IgD-negative memory B cell (primary cell): ENCODE measurements around the gene RAP2A. TPM values are rescaled to one million over a fixed set of nuclear protein-coding genes. Genes with fewer than 3 reads are reported as not detected.

ENCODE experiments used
- H3K27ac Mint-ChIP-seq, 3 donors: one replicate each; pipeline ENCODE4 v1.8.0; 2020 to 2022; ENCODE audit warnings: mild to moderate bottlenecking in 3 of 3, mixed read lengths in 3 of 3, moderate library complexity in 1 of 3
- H3K27me3 Mint-ChIP-seq: one replicate; pipeline ENCODE4 v1.8.0; 2021; ENCODE audit warnings: mixed read lengths
- H3K36me3 Mint-ChIP-seq: one replicate; pipeline ENCODE4 v1.8.0; 2020; ENCODE audit warnings: mild to moderate bottlenecking, mixed read lengths
- H3K4me1 Mint-ChIP-seq, 3 donors: one replicate each; pipeline ENCODE4 v1.8.0; 2020 to 2022; ENCODE audit warnings: mixed read lengths in 3 of 3, mild to moderate bottlenecking in 1 of 3
- H3K4me3 Mint-ChIP-seq, 4 donors: one replicate each; pipeline ENCODE4 v1.8.0; 2020 to 2022; ENCODE audit warnings: mild to moderate bottlenecking in 4 of 4, mixed read lengths in 4 of 4, moderate library complexity in 3 of 4
- H3K9me3 Mint-ChIP-seq, 3 donors: one replicate each; pipeline ENCODE4 v1.8.0; 2020 to 2021; ENCODE audit warnings: mixed read lengths in 3 of 3, mild to moderate bottlenecking in 1 of 3
- polyA plus RNA-seq: library from polyadenylated mRNA; unstranded; fragments of 300-500 nt; fragmentation: Illumina TruSeq; gene quantifications from one replicate; pipeline ENCODE4 v1.2.3, GENCODE V29; 2021

Gene RAP2A
- polyA plus RNA-seq = 1.7 TPM

GRCh38 chr13:97433727-97434396 is at the start of gene RAP2A:
Gene RAP2A, plus strand, starts transcription at chr13:97434169. Its CDS starts 302 bp downstream, at chr13:97434471.
- peaks cover 10 to 28% (median 11%) of the 10 kb centered on the region in 3 donors for H3K4me1 Mint-ChIP-seq
- peak within 1 kb of the TSS; percentile 95 to 100 (median 98) for H3K4me3 Mint-ChIP-seq
- no peaks in the 10 kb centered on the region for H3K36me3 Mint-ChIP-seq
- H3K27ac Mint-ChIP-seq = peak within 1 kb of the TSS; percentile 92 to 100 (median 99)
- H3K27me3 Mint-ChIP-seq = no peaks in the 10 kb centered on the region
- no peaks in the 10 kb centered on the region for H3K9me3 Mint-ChIP-seq

DNA sequence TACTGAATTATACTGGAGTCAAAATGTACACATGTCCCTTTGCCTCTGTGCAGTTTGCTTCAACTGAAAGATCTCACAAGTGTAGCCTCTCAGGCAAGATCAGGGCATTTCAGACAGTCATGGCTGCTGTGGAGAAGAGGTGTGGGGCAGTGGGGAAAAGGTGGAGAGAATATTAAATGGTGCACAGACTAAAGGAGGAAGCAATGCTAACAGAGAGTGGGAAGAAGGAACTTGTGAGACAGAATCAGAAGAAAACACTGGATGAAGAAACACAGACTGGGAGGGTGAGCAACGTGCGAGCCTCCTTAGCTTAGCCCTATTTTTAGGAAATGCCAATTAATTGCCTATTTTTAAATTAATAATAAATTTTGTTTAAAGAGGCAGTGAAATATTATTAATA is 49.6 kb upstream of the RAP2A start:
- Mint-ChIP-seq H3K27me3 (no peaks in the 10 kb centered on the region), H3K36me3 (peaks cover 15% of the 10 kb centered on the region), H3K4me1 (peaks cover 7 to 23% (median 18%) of the 10 kb centered on the region in 3 donors), H3K9me3 (peaks cover 0 to 2% (median 0%) of the 10 kb centered on the region in 3 donors), H3K27ac (no peak overlapping the region), H3K4me3 (no peak overlapping the region)

DNA sequence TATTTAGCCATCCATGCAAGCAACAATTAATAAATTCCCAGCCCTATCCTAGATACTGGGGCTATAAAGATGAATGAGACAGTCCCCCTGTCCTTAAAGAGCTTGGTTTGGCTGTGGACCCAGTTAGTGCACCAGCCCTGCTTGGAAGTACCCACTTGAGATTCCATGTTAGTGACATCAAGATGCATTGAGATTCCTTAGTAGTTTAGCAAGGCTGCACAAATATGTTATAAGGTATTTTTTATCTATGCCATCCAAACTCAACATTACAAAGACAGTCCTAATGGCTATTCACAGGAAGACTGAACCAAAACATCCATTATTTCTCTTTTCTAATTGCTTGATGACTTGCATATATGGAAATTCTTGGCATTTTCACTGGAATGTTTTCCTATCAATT is 48.8 kb upstream of the RAP2A start:
- Mint-ChIP-seq H3K36me3 (peaks cover 14% of the 10 kb centered on the region), H3K4me1 (peaks cover 7 to 23% (median 18%) of the 10 kb centered on the region in 3 donors), H3K27me3 (no peaks in the 10 kb centered on the region), H3K4me3 (no peak overlapping the region), H3K9me3 (peaks cover 0 to 2% (median 0%) of the 10 kb centered on the region in 3 donors), H3K27ac (no peak overlapping the region)

- H3K36me3 Mint-ChIP-seq = peaks cover 14% of the 10 kb centered on the region
- H3K27ac Mint-ChIP-seq = no peak overlapping the region
- no peaks in the 10 kb centered on the region for H3K27me3 Mint-ChIP-seq
- no peak overlapping the region for H3K4me3 Mint-ChIP-seq
- H3K9me3 Mint-ChIP-seq = peaks cover 0 to 2% (median 0%) of the 10 kb centered on the region in 3 donors
- H3K4me1 Mint-ChIP-seq = peaks cover 7 to 23% (median 18%) of the 10 kb centered on the region in 3 donors
These were observed 48.1 kb upstream of the RAP2A start for GRCh38 chr13:97385854-97386253.

DNA sequence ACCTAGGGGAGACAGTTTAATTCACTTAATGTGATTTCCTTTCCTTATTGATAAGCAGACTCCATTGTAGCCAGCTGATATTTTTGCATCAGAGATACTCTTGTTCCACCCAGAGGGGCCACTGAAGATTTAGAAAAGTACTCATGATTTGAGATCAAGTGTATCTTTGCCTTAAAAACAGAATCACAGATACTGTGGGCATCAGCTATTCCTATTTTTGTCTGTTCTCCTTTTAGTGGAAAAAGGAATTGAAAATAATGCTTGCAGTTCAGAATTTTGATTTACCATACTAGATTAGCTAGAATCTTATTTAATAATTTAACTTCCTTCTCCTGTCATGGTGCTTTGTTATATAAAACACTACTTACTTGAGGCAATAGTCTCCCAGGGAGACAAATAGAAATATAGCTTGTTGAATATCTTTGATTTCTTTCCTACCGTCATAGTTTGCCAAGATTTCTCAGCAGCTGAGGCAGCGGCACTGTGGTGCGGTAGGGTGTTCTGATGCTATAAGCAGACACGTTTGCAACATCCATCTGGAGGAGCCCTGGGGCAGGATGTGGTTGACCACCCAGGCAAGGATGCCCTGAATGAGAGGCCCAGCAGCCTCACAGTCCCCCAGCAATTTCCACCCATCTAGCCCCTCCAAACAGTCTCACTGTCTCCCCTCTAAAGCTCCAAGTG is 47.0 kb upstream of the RAP2A start:
- peaks cover 7 to 23% (median 18%) of the 10 kb centered on the region in 3 donors for H3K4me1 Mint-ChIP-seq
- H3K9me3 Mint-ChIP-seq = peaks cover 0 to 2% (median 0%) of the 10 kb centered on the region in 3 donors
- H3K27ac Mint-ChIP-seq = no peak overlapping the region
- no peaks in the 10 kb centered on the region for H3K27me3 Mint-ChIP-seq
- peak overlapping the region in 1 of 4 donors; percentile 59 for H3K4me3 Mint-ChIP-seq
- peaks cover 10% of the 10 kb centered on the region for H3K36me3 Mint-ChIP-seq

DNA sequence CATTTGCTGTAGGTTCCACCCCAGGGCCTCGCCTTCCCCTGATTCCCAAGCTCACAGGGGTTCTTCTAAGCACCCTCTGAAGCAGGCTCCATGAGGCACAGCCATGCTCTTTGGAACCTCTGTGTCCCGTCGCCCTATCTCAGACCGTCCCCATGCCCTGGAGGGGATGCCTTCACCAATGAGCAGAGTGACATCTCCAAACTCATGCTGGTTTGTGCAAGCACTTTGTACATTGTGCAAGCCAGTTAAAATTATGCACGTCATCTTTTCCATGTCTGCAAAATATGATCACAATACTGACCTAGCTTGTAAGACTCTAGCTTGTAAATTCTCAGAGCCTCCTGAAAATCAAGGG is 46.5 kb upstream of the RAP2A start:
- Mint-ChIP-seq H3K4me3 (peak overlapping the region in 1 of 4 donors; percentile 59), H3K4me1 (peaks cover 7 to 23% (median 18%) of the 10 kb centered on the region in 3 donors)

GRCh38 chr13:97387890-97388289 is 46.1 kb upstream of the RAP2A start:
- Mint-ChIP-seq H3K9me3 (peaks cover 0 to 2% (median 0%) of the 10 kb centered on the region in 3 donors), H3K36me3 (peaks cover 7% of the 10 kb centered on the region), H3K4me1 (peaks cover 7 to 22% (median 18%) of the 10 kb centered on the region in 3 donors), H3K27ac (no peak overlapping the region), H3K4me3 (no peak overlapping the region), H3K27me3 (no peaks in the 10 kb centered on the region)

More for the DNA sequence above, 46.5 kb upstream of the RAP2A start:
- no peaks in the 10 kb centered on the region for H3K27me3 Mint-ChIP-seq
- no peak overlapping the region for H3K27ac Mint-ChIP-seq
- H3K9me3 Mint-ChIP-seq = peaks cover 0 to 2% (median 0%) of the 10 kb centered on the region in 3 donors
- peaks cover 10% of the 10 kb centered on the region for H3K36me3 Mint-ChIP-seq

DNA sequence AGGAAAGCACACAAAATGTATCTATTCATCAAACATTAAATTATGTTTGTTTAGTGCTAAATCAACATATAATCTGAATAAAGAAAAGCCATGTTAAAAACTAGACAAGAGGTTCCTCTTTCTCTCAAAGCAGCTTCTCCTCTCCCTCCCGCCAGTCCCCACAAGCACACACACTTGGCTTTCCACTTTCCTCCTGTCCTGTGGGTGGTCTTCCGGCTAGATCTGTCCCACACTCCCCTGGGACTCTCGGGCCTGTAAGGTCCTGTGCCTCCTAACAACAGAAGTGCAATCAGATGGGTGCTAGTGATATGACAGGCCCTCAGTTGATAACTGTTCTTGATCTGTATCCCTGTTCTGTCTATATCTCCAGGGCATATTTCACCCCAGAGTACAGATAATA is 45.6 kb upstream of the RAP2A start:
- no peaks in the 10 kb centered on the region for H3K27me3 Mint-ChIP-seq
- peaks cover 0 to 2% (median 0%) of the 10 kb centered on the region in 3 donors for H3K9me3 Mint-ChIP-seq
- peak overlapping the region in 1 of 3 donors; percentile 22 for H3K27ac Mint-ChIP-seq
- no peak overlapping the region for H3K4me3 Mint-ChIP-seq
- peaks cover 7 to 22% (median 18%) of the 10 kb centered on the region in 3 donors for H3K4me1 Mint-ChIP-seq
- H3K36me3 Mint-ChIP-seq = peaks cover 7% of the 10 kb centered on the region

GRCh38 chr13:97390941-97391600 is 42.9 kb upstream of the RAP2A start:
- Mint-ChIP-seq H3K4me3 (no peak overlapping the region), H3K4me1 (peaks cover 6 to 18% (median 17%) of the 10 kb centered on the region in 3 donors), H3K36me3 (peaks cover 7% of the 10 kb centered on the region), H3K27ac (no peak overlapping the region), H3K27me3 (no peaks in the 10 kb centered on the region), H3K9me3 (peaks cover 0 to under 1% (median 0%) of the 10 kb centered on the region in 3 donors)

GRCh38 chr13:97392020-97392419 is 41.9 kb upstream of the RAP2A start:
- Mint-ChIP-seq H3K27me3 (no peaks in the 10 kb centered on the region), H3K4me3 (no peak overlapping the region), H3K9me3 (no peaks in the 10 kb centered on the region), H3K4me1 (peaks cover 3 to 11% (median 10%) of the 10 kb centered on the region in 3 donors), H3K36me3 (no peaks in the 10 kb centered on the region), H3K27ac (no peak overlapping the region)

GRCh38 chr13:97394542-97394941 is 39.4 kb upstream of the RAP2A start:
- H3K36me3 Mint-ChIP-seq = no peaks in the 10 kb centered on the region
- no peaks in the 10 kb centered on the region for H3K9me3 Mint-ChIP-seq
- H3K27ac Mint-ChIP-seq = no peak overlapping the region
- no peak overlapping the region for H3K4me3 Mint-ChIP-seq
- no peaks in the 10 kb centered on the region for H3K4me1 Mint-ChIP-seq
- no peaks in the 10 kb centered on the region for H3K27me3 Mint-ChIP-seq

GRCh38 chr13:97395447-97396136 is 38.4 kb upstream of the RAP2A start:
- no peak overlapping the region for H3K27ac Mint-ChIP-seq
- H3K4me3 Mint-ChIP-seq = no peak overlapping the region

DNA sequence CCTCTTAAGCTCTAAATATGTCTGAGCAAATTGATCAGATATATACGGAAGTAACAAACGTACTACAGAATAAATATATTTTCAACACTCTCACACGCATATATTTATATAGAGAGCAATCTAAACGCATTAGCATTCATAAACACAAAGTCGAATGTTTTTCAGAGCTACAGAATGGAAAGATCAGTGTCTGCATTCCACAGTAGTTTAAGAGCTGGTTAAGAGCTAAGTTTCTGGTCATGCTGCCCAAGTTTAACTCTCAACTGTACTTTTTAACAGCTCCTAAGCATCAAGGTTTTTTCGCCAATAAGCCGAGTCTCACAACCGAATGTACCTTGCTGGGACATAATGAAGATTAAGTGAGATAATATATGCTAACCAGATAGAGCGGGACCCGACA is 36.7 kb upstream of the RAP2A start:
- Mint-ChIP-seq H3K27me3 (no peaks in the 10 kb centered on the region), H3K36me3 (peaks cover under 1% of the 10 kb centered on the region), H3K4me3 (no peak overlapping the region), H3K4me1 (no peaks in the 10 kb centered on the region), H3K27ac (no peak overlapping the region), H3K9me3 (peaks cover 2 to 11% (median 6%) of the 10 kb centered on the region in 3 donors)

More at GRCh38 chr13:97395447-97396136, 38.4 kb upstream of the RAP2A start:
- Mint-ChIP-seq H3K4me1 (no peaks in the 10 kb centered on the region), H3K27me3 (no peaks in the 10 kb centered on the region), H3K9me3 (peaks cover 0 to 2% (median 0%) of the 10 kb centered on the region in 3 donors), H3K36me3 (no peaks in the 10 kb centered on the region)

DNA sequence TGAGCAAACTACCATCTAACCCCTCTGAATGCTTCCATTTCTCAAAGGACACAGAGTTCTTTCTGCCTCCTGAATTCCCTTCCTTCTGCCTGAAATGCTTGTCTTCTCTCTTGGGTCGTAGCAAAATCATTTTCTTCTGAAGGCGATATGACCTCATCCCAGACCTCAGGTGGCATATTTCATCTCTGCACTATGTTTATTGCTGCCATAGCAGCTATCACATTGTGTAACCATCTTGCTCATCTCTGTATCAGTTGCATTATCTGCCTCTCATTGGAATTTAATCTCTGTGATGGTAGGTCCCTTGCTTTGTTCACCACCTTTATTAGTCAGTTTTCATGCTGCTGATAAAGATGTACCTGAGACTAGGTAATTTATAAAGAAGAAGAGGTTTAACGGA is 32.5 kb upstream of the RAP2A start:
- Mint-ChIP-seq H3K27me3 (peaks cover 3% of the 10 kb centered on the region), H3K4me3 (no peak overlapping the region), H3K27ac (no peak overlapping the region), H3K9me3 (peaks cover 4 to 13% (median 6%) of the 10 kb centered on the region in 3 donors), H3K36me3 (peaks cover 6% of the 10 kb centered on the region), H3K4me1 (no peaks in the 10 kb centered on the region)
